GM23338 (cell line): ENCODE data around the gene COL21A1. TPM values are rescaled to one million over a fixed set of nuclear protein-coding genes. Genes with fewer than 3 reads are reported as not detected.

Source experiments
- ATAC-seq: fragments of 200-7000 bp; cut with Tn5 transposase; 3 replicates; pipeline ENCODE4 v1.9.1; 2020
- DNase-seq: peaks from one replicate; pipeline ENCODE4 v3.0.0-alpha.2; 2015; ENCODE audit warnings: low spot score
- H2AFZ ChIP-seq: fragments of 200-600 bp; sonication (generic); 2 replicates; pipeline ENCODE4 v1.8.0; 2016; ENCODE audit warnings: antibody characterized with exemption, mild to moderate bottlenecking, moderate library complexity
- H3F3A ChIP-seq: fragments of 200-600 bp; sonication (generic); replicated peaks from 2 replicates; pipeline ENCODE4 v1.8.0; 2017; ENCODE audit warnings: antibody characterized with exemption, mixed run types, low read depth
- H3K27ac ChIP-seq: fragments of 200-600 bp; sonication (generic); 2 replicates; pipeline ENCODE4 v1.6.1; 2016; ENCODE audit warnings: low read depth
- H3K27me3 ChIP-seq: fragments of 200-600 bp; sonication (generic); 2 replicates; pipeline ENCODE4 v1.8.0; 2016; ENCODE audit warnings: mild to moderate bottlenecking, mixed run types, moderate library complexity; ENCODE audit not compliant: insufficient read depth
- H3K36me3 ChIP-seq: fragments of 200-600 bp; sonication (generic); 2 replicates; pipeline ENCODE4 v1.8.0; 2016; ENCODE audit warnings: mild to moderate bottlenecking; ENCODE audit not compliant: insufficient read depth
- H3K4me1 ChIP-seq: fragments of 200-600 bp; sonication (generic); 2 replicates; pipeline ENCODE4 v1.8.0; 2016; ENCODE audit warnings: mild to moderate bottlenecking, moderate library complexity; ENCODE audit not compliant: insufficient read depth
- H3K4me2 ChIP-seq: fragments of 200-600 bp; sonication (generic); 2 replicates; pipeline ENCODE4 v1.7.1; 2017; ENCODE audit warnings: mixed run types
- H3K4me3 ChIP-seq: fragments of 200-600 bp; sonication (generic); 2 replicates; pipeline ENCODE4 v1.6.1; 2016; ENCODE audit warnings: mixed run types
- H3K79me2 ChIP-seq: fragments of 200-600 bp; sonication (generic); replicated peaks from 2 replicates; pipeline ENCODE4 v1.8.0; 2017; ENCODE audit warnings: mild to moderate bottlenecking; ENCODE audit not compliant: insufficient read depth
- H3K9me2 ChIP-seq: fragments of 200-600 bp; sonication (generic); 2 replicates; pipeline ENCODE4 v1.8.0; 2017; ENCODE audit not compliant: insufficient read depth
- H4K20me1 ChIP-seq: fragments of 200-600 bp; sonication (generic); replicated peaks from 2 replicates; pipeline ENCODE4 v1.8.0; 2017; ENCODE audit warnings: mild to moderate bottlenecking; ENCODE audit not compliant: insufficient read depth
- H3K27ac Mint-ChIP-seq: 2 replicates; pipeline ENCODE4 v1.8.0; 2020; ENCODE audit warnings: inconsistent platforms, mild to moderate bottlenecking, moderate library complexity, mixed read lengths
- H3K27me3 Mint-ChIP-seq: 3 replicates; pipeline ENCODE4 v1.8.0; 2022; ENCODE audit warnings: low read depth, mild to moderate bottlenecking, moderate library complexity, mixed read lengths, inconsistent platforms; ENCODE audit not compliant: insufficient read depth, poor library complexity
- H3K36me3 Mint-ChIP-seq: 3 replicates; pipeline ENCODE4 v1.8.0; 2021; ENCODE audit warnings: low read depth, mild to moderate bottlenecking, inconsistent platforms, moderate library complexity, mixed read lengths
- H3K4me1 Mint-ChIP-seq: 3 replicates; pipeline ENCODE4 v1.8.0; 2020; ENCODE audit warnings: mild to moderate bottlenecking, inconsistent platforms, mixed read lengths
- H3K4me3 Mint-ChIP-seq: 3 replicates; pipeline ENCODE4 v1.8.0; 2021; ENCODE audit warnings: moderate library complexity, mild to moderate bottlenecking, inconsistent platforms, mixed read lengths
- H3K9me3 Mint-ChIP-seq: 3 replicates; pipeline ENCODE4 v1.8.0; 2020; ENCODE audit warnings: moderate library complexity, mild to moderate bottlenecking, inconsistent platforms, mixed read lengths
- CREB1 ChIP-seq: fragments of 250-450 bp; sonication (Bioruptor Pico); IDR thresholded peaks from 2 replicates; pipeline ENCODE4 v1.5.0; 2020; ENCODE audit warnings: low read depth, mild to moderate bottlenecking, moderate library complexity
- EZH2 ChIP-seq: fragments of 200-600 bp; sonication (generic); IDR thresholded peaks from one replicate; pipeline ENCODE4 v1.8.0; 2017; ENCODE audit warnings: antibody characterized with exemption, mild to moderate bottlenecking, low read depth; ENCODE audit not compliant: unreplicated experiment
- NANOG ChIP-seq: IDR thresholded peaks from 2 replicates; pipeline ENCODE4 v1.6.1; 2016; ENCODE audit warnings: antibody characterized with exemption, borderline replicate concordance
- POLR2AphosphoS5 ChIP-seq: IDR thresholded peaks from 2 replicates; pipeline ENCODE4 v1.6.1; 2016; ENCODE audit warnings: antibody characterized with exemption, low read depth
- STAT1 ChIP-seq: IDR thresholded peaks from one replicate; pipeline ENCODE4 v1.6.1; 2016; ENCODE audit warnings: antibody characterized with exemption; ENCODE audit not compliant: unreplicated experiment
- ZNF331 ChIP-seq: fragments of 250-450 bp; sonication (Bioruptor Pico); IDR thresholded peaks from 2 replicates; pipeline ENCODE4 v1.5.0; 2020; ENCODE audit warnings: low read depth, mild to moderate bottlenecking, moderate library complexity
- polyA plus RNA-seq: library from polyadenylated mRNA; unstranded; fragments of >200 nt; fragmentation: Nextera tagmentation; extraction: Ambion mirVana; gene quantifications from 2 replicates; pipeline ENCODE4 v1.2.1, GENCODE V29; 2016
- total RNA-seq: library from RNA; depleted of rRNA; stranded (reverse); fragments of >200 nt; shearing (Covaris generic); gene quantifications from 2 replicates; pipeline ENCODE4 v1.2.3, GENCODE V29; 2014
- TF ChIP-seq, protein P1 (sequence below), 2 experiments: fragments of 200-600 bp in 1 of 2; sonication (generic) in 1 of 2; conservative IDR thresholded peaks; 2 replicates each; pipeline versions ENCODE4 v1.5.1 to v1.6.1; 2016 to 2017; ENCODE audit warnings: antibody characterized with exemption in 2 of 2, low read depth in 2 of 2, mild to moderate bottlenecking in 2 of 2, moderate library complexity in 1 of 2
- TF ChIP-seq, protein P2 (sequence below): IDR thresholded peaks from one replicate; pipeline ENCODE4 v1.6.1; 2018; ENCODE audit warnings: antibody characterized with exemption; ENCODE audit not compliant: unreplicated experiment
- TF ChIP-seq, protein P3 (sequence below): IDR thresholded peaks from 2 replicates; pipeline ENCODE4 v1.6.1; 2016; ENCODE audit warnings: antibody characterized with exemption

The COL21A1 gene
- total and polyA plus RNA-seq, 2 experiments from 2014 or later, result 5.0 to 6.2 TPM

DNA sequence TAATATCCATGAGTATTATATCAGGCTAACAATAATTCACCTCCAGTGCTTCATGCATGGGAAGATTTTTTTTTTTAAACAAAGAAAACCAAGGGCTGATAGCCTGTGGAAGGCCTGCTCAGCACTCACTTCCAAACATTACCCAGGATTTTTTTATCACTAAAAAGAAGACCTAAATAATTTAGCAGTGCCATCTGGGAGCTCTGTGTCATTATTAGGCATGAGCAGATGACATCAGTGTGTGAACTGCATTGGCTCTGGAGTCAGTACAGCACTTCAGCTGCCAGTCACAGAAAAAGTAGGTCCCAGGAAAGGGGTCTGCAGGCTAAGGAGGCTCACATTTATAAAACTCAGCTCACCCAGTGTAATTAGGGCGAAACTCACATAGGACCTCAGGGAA, 94.8 kb downstream of the COL21A1 start:
- no peak overlapping the region for H3K27ac ChIP-seq
- peaks cover 15% of the 10 kb centered on the region for H3K9me3 Mint-ChIP-seq
- H3K36me3 Mint-ChIP-seq, result peaks cover 26% of the 10 kb centered on the region
- H3K36me3 ChIP-seq, result peaks cover 5% of the 10 kb centered on the region; the same call in 1 of the 2 replicates
- H3K9me2 ChIP-seq, result no peaks in the 10 kb centered on the region; the same call in 1 of the 2 replicates
- H3K4me2 ChIP-seq, result no peak overlapping the region
- H3K79me2 ChIP-seq, result no peaks in the 10 kb centered on the region
- DNase-seq, result no peak
- H3K4me1 ChIP-seq, result 0 out of 2 replicates have a peak, but pooled peaks cover 2% of the 10 kb centered on the region
- no peak overlapping the region for H3K4me3 ChIP-seq
- no peak for TF ChIP-seq CREB1 (CRISPR knock-in tag)
- TF ChIP-seq, protein P1, sequence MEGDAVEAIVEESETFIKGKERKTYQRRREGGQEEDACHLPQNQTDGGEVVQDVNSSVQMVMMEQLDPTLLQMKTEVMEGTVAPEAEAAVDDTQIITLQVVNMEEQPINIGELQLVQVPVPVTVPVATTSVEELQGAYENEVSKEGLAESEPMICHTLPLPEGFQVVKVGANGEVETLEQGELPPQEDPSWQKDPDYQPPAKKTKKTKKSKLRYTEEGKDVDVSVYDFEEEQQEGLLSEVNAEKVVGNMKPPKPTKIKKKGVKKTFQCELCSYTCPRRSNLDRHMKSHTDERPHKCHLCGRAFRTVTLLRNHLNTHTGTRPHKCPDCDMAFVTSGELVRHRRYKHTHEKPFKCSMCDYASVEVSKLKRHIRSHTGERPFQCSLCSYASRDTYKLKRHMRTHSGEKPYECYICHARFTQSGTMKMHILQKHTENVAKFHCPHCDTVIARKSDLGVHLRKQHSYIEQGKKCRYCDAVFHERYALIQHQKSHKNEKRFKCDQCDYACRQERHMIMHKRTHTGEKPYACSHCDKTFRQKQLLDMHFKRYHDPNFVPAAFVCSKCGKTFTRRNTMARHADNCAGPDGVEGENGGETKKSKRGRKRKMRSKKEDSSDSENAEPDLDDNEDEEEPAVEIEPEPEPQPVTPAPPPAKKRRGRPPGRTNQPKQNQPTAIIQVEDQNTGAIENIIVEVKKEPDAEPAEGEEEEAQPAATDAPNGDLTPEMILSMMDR (conservative IDR thresholded peaks at IDR 0.05; ENCODE audit: low read depth in 2 of 2), result no peak
- no peak for TF ChIP-seq STAT1
- TF ChIP-seq, protein P2, sequence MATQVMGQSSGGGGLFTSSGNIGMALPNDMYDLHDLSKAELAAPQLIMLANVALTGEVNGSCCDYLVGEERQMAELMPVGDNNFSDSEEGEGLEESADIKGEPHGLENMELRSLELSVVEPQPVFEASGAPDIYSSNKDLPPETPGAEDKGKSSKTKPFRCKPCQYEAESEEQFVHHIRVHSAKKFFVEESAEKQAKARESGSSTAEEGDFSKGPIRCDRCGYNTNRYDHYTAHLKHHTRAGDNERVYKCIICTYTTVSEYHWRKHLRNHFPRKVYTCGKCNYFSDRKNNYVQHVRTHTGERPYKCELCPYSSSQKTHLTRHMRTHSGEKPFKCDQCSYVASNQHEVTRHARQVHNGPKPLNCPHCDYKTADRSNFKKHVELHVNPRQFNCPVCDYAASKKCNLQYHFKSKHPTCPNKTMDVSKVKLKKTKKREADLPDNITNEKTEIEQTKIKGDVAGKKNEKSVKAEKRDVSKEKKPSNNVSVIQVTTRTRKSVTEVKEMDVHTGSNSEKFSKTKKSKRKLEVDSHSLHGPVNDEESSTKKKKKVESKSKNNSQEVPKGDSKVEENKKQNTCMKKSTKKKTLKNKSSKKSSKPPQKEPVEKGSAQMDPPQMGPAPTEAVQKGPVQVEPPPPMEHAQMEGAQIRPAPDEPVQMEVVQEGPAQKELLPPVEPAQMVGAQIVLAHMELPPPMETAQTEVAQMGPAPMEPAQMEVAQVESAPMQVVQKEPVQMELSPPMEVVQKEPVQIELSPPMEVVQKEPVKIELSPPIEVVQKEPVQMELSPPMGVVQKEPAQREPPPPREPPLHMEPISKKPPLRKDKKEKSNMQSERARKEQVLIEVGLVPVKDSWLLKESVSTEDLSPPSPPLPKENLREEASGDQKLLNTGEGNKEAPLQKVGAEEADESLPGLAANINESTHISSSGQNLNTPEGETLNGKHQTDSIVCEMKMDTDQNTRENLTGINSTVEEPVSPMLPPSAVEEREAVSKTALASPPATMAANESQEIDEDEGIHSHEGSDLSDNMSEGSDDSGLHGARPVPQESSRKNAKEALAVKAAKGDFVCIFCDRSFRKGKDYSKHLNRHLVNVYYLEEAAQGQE, result no peak
- TF ChIP-seq POLR2AphosphoS5, result no peak
- TF ChIP-seq, protein P3, sequence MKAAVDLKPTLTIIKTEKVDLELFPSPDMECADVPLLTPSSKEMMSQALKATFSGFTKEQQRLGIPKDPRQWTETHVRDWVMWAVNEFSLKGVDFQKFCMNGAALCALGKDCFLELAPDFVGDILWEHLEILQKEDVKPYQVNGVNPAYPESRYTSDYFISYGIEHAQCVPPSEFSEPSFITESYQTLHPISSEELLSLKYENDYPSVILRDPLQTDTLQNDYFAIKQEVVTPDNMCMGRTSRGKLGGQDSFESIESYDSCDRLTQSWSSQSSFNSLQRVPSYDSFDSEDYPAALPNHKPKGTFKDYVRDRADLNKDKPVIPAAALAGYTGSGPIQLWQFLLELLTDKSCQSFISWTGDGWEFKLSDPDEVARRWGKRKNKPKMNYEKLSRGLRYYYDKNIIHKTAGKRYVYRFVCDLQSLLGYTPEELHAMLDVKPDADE, result no peak
- TF ChIP-seq ZNF331, result no peak
- no peak for TF ChIP-seq NANOG
- H3K4me1 Mint-ChIP-seq, result peaks cover 7% of the 10 kb centered on the region; the same call in 2 of the 3 replicates
- no peaks in the 10 kb centered on the region for H4K20me1 ChIP-seq
- H3K4me3 Mint-ChIP-seq, result no peak overlapping the region
- no peaks in the 10 kb centered on the region for H3K27me3 Mint-ChIP-seq
- no peak overlapping the region for H3K27ac Mint-ChIP-seq
- no peak for ATAC-seq
- H3K27me3 ChIP-seq, result no peaks in the 10 kb centered on the region
- H2AFZ ChIP-seq, result no peak overlapping the region
- H3F3A ChIP-seq, result no peaks in the 10 kb centered on the region

DNA sequence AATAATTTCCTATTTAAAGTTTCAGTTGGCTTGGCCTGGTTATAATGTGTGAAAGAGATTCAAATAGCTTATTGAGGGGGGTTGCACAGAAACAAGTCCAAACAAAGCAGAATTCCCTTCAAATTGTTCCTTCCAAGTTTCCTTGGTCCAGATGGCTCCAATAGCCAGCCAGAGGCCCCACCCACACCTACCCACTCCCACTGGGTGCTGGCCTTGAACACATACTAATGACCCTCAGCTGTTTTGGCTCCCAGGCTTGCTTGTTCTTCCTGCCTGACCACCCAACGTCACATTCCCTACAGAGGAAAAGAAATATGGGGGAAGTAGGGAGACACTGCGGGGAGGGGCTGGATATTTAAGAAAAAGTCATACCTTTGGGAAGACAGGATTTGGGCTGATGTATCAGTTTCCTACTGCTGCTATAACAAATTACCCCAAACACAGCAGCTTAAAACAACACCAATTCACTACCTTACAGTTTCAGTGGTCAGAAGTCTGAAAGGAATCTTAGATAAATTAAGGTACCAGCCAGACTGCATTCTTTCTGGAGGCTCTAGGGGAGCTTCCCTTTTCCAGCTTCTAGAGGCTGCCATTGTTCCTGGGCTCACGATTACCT, 95.7 kb downstream of the COL21A1 start:
- Mint-ChIP-seq H3K27ac (no peak overlapping the region), H3K4me3 (no peak overlapping the region), H3K9me3 (peaks cover 15% of the 10 kb centered on the region), H3K4me1 (peaks cover 7% of the 10 kb centered on the region; the same call in 2 of the 3 replicates), H3K36me3 (peaks cover 26% of the 10 kb centered on the region), H3K27me3 (no peaks in the 10 kb centered on the region)
- H3K4me1 ChIP-seq, result 0 out of 2 replicates have a peak, but pooled peaks cover 2% of the 10 kb centered on the region
- DNase-seq (peak; percentile 2), ATAC-seq (no peak)
- H4K20me1 ChIP-seq, result no peaks in the 10 kb centered on the region
- peaks cover 5% of the 10 kb centered on the region; the same call in 1 of the 2 replicates for H3K36me3 ChIP-seq
- no peaks in the 10 kb centered on the region; the same call in 1 of the 2 replicates for H3K9me2 ChIP-seq
- H3K4me3 ChIP-seq, result no peak overlapping the region
- no peak overlapping the region for H3K27ac ChIP-seq
- no peaks in the 10 kb centered on the region for H3K79me2 ChIP-seq
- no peaks in the 10 kb centered on the region for H3F3A ChIP-seq
- TF ChIP-seq POLR2AphosphoS5 (no peak), CREB1 (CRISPR knock-in tag) (no peak), EZH2 (no peak), ZNF331 (no peak), STAT1 (no peak)
- TF ChIP-seq, protein P2, result no peak
- no peak overlapping the region for H3K4me2 ChIP-seq
- no peaks in the 10 kb centered on the region for H3K27me3 ChIP-seq
- H2AFZ ChIP-seq, result no peak overlapping the region
